ENCODE measurements around the gene PREX1.

PREX1 gene

DNA sequence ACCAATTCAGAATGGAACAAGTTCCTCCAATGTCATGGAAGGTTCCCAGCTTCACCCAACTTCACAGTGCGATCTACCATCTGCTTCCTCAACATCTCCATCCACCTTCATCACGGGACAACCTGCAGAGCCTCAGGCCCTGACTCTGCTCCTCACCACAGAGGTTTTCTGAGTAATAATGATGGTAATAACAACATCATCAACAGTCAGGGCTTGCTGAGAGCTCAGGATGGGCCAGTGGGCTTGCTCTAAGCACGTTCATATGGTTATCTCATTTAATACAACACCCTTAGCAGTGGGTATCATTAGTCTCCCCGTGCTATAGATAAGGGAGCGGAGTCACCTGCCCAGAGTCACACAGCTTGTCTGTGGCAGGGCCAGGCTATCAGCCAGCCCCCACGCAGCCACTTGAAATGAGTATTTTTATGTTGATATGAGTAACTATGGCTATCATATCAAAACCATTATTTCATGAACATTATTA, 38.6 kb downstream of the PREX1 start:
- DNase-seq (ENCODE audit: low read depth in 1 of 2, low spot score in 1 of 2), result no peak
- TF ChIP-seq JUND (IDR thresholded peaks at IDR 0.05; ENCODE audit: low read depth), result no peak
- in situ Hi-C loops (cut with HindIII; ENCODE audit: low pct_unique_long_range_greater_than_20kb, low sequenced_read_pairs), result no loop called here

- in situ Hi-C loops (cut with HindIII; ENCODE audit: low pct_unique_long_range_greater_than_20kb, low sequenced_read_pairs), result no loop called here
- TF ChIP-seq JUND (IDR thresholded peaks at IDR 0.05; ENCODE audit: low read depth), result no peak
- no peak for DNase-seq (ENCODE audit: low read depth in 1 of 2, low spot score in 1 of 2)
Measured at GRCh38 chr20:48788486-48789072, 39.2 kb downstream of the PREX1 start.

- in situ Hi-C loops (cut with HindIII; ENCODE audit: low pct_unique_long_range_greater_than_20kb, low sequenced_read_pairs), result no loop called here
- no peak for DNase-seq (ENCODE audit: low read depth in 1 of 2, low spot score in 1 of 2)
Measured at GRCh38 chr20:48787861-48788375, 39.9 kb downstream of the PREX1 start.

GRCh38 chr20:48786951-48787705, 40.7 kb downstream of the PREX1 start:
- DNase-seq (ENCODE audit: low read depth in 1 of 2, low spot score in 1 of 2), result no peak
- in situ Hi-C loops (cut with HindIII; ENCODE audit: low pct_unique_long_range_greater_than_20kb, low sequenced_read_pairs), result no loop called here
- TF ChIP-seq JUND (IDR thresholded peaks at IDR 0.05; ENCODE audit: low read depth), result no peak

More at GRCh38 chr20:48787861-48788375, 39.9 kb downstream of the PREX1 start:
- no peak; the same call in 1 of the 2 replicates for TF ChIP-seq JUND (IDR thresholded peaks at IDR 0.05; ENCODE audit: low read depth)

GRCh38 chr20:48785801-48786200, 42.0 kb downstream of the PREX1 start:
- no peak for TF ChIP-seq JUND (IDR thresholded peaks at IDR 0.05; ENCODE audit: low read depth)
- in situ Hi-C loops (cut with HindIII; ENCODE audit: low pct_unique_long_range_greater_than_20kb, low sequenced_read_pairs), result no loop called here
- no peak for DNase-seq (ENCODE audit: low read depth in 1 of 2, low spot score in 1 of 2)

- TF ChIP-seq JUND (IDR thresholded peaks at IDR 0.05; ENCODE audit: low read depth), result no peak
Measured at GRCh38 chr20:48785256-48785655, 42.5 kb downstream of the PREX1 start.

DNA sequence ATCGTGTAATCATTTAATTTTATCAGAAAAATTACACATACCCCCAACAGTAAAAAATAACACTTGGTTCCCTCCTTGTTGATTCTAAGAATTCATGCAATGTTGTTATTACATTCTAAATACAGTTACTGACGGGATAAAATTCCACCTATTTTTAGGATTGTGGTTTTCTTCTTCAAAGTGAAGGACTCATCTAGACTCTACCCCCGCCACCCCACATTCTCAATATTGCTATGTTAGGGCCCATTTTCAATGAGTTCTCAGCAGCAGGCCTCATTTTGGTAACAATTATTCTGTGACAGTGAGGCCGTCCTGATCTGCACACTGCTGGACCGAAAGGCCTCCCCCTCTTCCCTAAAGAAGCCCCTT, 43.5 kb downstream of the PREX1 start:
- no peak for TF ChIP-seq JUND (IDR thresholded peaks at IDR 0.05; ENCODE audit: low read depth)
- DNase-seq (ENCODE audit: low read depth in 1 of 2, low spot score in 1 of 2), result no peak
- in situ Hi-C loops (cut with HindIII; ENCODE audit: low pct_unique_long_range_greater_than_20kb, low sequenced_read_pairs), result no loop called here

More at GRCh38 chr20:48785256-48785655, 42.5 kb downstream of the PREX1 start:
- in situ Hi-C loops (cut with HindIII; ENCODE audit: low pct_unique_long_range_greater_than_20kb, low sequenced_read_pairs), result no loop called here
- no peak for DNase-seq (ENCODE audit: low read depth in 1 of 2, low spot score in 1 of 2)

DNA sequence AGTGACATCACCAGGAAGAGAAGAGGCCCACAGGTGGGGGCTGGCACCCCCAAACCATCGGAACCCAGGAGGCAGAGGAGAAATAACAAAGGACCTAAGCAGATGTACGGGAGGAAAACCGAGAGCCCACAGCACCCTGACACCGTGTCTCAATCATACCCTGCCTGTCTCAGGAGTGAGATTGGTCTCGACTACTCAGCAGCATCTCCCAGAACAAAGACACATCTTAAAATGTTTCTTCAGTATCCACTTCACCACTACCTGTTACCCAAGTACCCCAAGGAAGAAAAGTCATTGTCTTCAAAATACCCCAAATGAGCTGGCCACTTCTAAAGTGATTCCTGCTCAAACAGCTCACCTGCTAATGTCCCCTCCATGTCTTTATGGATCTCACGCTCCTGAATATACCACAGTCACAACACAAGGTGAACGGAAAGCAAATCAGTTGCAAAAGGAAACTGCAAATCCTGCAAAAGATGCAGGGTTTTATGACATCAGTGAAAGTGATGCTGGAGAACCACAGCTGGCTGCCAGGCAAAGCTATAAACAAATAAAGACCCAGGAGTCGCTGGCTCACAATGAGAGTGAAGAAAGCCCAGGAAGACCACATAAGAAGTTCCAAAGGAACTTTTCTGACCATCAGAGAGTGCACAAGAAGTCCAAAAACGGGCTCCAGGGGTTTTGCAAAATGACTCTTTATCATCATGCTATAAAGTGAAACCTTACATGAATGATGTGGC, 44.1 kb downstream of the PREX1 start:
- in situ Hi-C loops (cut with HindIII; ENCODE audit: low pct_unique_long_range_greater_than_20kb, low sequenced_read_pairs), result no loop called here

GRCh38 chr20:48782901-48783308, 44.9 kb downstream of the PREX1 start:
- no peak for TF ChIP-seq JUND (IDR thresholded peaks at IDR 0.05; ENCODE audit: low read depth)
- in situ Hi-C loops (cut with HindIII; ENCODE audit: low pct_unique_long_range_greater_than_20kb, low sequenced_read_pairs), result no loop called here

More for the DNA sequence above, 44.1 kb downstream of the PREX1 start:
- no peak for TF ChIP-seq JUND (IDR thresholded peaks at IDR 0.05; ENCODE audit: low read depth)
- DNase-seq (ENCODE audit: low read depth in 1 of 2, low spot score in 1 of 2), result no peak

GRCh38 chr20:48782053-48782452, 45.7 kb downstream of the PREX1 start:
- in situ Hi-C loops (cut with HindIII; ENCODE audit: low pct_unique_long_range_greater_than_20kb, low sequenced_read_pairs), result no loop called here
- DNase-seq (ENCODE audit: low read depth in 1 of 2, low spot score in 1 of 2), result no peak
- no peak for TF ChIP-seq JUND (IDR thresholded peaks at IDR 0.05; ENCODE audit: low read depth)

More at GRCh38 chr20:48782901-48783308, 44.9 kb downstream of the PREX1 start:
- no peak for DNase-seq (ENCODE audit: low read depth in 1 of 2, low spot score in 1 of 2)

- DNase-seq (ENCODE audit: low read depth in 1 of 2, low spot score in 1 of 2), result no peak
- TF ChIP-seq JUND (IDR thresholded peaks at IDR 0.05; ENCODE audit: low read depth), result no peak
- in situ Hi-C loops (cut with HindIII; ENCODE audit: low pct_unique_long_range_greater_than_20kb, low sequenced_read_pairs), result no loop called here
Measured at GRCh38 chr20:48781634-48782033, 46.2 kb downstream of the PREX1 start.

DNA sequence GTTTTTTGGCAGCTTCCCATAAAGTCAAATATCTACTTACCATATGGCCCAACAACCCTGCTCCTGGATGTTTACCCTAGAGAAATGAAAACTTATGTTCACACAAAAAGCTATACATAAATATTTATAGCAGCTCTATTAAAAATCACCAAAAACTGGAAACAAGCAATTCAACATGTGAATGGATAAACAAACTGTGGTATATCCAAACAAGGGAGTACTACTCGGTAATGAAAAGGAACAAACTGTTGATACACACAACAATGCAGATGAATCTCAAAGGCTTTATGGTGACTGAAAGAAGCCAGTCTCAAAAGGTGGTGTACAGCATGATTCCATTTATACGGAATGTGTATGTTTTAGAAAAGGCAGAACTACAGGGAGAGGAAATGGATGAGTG, 48.4 kb downstream of the PREX1 start:
- in situ Hi-C loops (cut with HindIII; ENCODE audit: low pct_unique_long_range_greater_than_20kb, low sequenced_read_pairs), result no loop called here
- peak in 1 of 2 experiments; percentile 63 for DNase-seq (ENCODE audit: low read depth in 1 of 2, low spot score in 1 of 2)
- TF ChIP-seq JUND (IDR thresholded peaks at IDR 0.05; ENCODE audit: low read depth), result no peak

Measured in T47D (cell line).